Epithelial cell of umbilical artery (primary cell): Measurements from ENCODE around the gene WDR89. TPM values are rescaled to one million over a fixed set of nuclear protein-coding genes. Genes with fewer than 3 reads are reported as not detected.

Experiments
- total RNA-seq: library from RNA; depleted of rRNA; stranded (reverse); fragments of >200 nt; gene quantifications from 2 replicates; pipeline ENCODE4 v1.2.3, GENCODE V29; 2014

Gene WDR89, protein sequence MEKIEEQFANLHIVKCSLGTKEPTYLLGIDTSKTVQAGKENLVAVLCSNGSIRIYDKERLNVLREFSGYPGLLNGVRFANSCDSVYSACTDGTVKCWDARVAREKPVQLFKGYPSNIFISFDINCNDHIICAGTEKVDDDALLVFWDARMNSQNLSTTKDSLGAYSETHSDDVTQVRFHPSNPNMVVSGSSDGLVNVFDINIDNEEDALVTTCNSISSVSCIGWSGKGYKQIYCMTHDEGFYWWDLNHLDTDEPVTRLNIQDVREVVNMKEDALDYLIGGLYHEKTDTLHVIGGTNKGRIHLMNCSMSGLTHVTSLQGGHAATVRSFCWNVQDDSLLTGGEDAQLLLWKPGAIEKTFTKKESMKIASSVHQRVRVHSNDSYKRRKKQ
- 13.3 and 25.5 TPM in 2 replicates for total RNA-seq

DNA sequence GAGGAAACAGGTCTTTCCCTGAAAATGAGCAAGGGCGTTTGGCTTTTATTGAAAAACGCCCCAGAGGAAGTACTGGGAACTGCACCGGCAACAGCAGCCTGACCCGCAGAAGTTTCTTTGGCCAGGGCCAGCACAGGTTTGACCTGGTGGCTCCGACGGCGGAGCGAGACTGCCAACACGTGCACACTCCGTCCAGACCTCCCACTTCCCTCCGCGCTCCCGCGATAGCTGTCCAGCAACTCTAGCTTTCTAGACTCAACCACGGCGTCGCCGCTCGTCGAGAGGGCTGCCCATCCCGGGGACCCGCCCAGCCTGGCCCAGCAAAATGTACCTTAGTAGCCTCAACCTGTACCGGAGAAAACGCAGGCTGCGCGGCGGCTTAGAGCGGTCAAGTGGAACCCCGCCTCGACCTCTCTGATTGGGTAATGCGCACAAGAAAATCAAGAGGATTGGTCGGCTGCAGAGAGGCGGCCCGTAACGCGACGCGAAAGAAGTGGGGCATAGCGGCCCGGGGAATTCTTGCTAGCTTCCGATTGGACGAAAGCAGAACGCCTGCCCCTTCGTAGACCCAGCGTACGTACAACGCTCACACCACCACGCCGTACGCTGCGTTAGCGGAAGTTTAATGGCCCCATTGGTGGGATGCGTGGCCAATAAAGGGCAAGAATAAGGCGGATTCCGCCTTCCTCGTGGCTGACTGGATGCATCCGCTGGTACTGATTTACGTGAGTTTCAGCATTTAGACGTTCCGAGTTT lies at the start of gene WDR89:
WDR89 (minus strand) TSS at position 399 of the 756 bp plus-strand sequence. CDS start 41,929 bp downstream, outside the sequence.

Other genes starting within 250 kb of the WDR89 start
- 14.6 and 15.6 TPM in 2 replicates for gene PPP2R5E, start 98.5 kb downstream of the WDR89 start, total RNA-seq
- gene SGPP1, start 86.2 kb upstream of the WDR89 start, total RNA-seq = 10.1 and 15.5 TPM in 2 replicates
- gene SYNE2, start 211.1 kb upstream of the WDR89 start, total RNA-seq = 11.0 and 30.4 TPM in 2 replicates